Measurements from ENCODE around the gene ST7.

Gene ST7

GRCh38 chr7:117041822-117042221 lies 88.5 kb downstream of the ST7 start:
- TF ChIP-seq, protein P1, sequence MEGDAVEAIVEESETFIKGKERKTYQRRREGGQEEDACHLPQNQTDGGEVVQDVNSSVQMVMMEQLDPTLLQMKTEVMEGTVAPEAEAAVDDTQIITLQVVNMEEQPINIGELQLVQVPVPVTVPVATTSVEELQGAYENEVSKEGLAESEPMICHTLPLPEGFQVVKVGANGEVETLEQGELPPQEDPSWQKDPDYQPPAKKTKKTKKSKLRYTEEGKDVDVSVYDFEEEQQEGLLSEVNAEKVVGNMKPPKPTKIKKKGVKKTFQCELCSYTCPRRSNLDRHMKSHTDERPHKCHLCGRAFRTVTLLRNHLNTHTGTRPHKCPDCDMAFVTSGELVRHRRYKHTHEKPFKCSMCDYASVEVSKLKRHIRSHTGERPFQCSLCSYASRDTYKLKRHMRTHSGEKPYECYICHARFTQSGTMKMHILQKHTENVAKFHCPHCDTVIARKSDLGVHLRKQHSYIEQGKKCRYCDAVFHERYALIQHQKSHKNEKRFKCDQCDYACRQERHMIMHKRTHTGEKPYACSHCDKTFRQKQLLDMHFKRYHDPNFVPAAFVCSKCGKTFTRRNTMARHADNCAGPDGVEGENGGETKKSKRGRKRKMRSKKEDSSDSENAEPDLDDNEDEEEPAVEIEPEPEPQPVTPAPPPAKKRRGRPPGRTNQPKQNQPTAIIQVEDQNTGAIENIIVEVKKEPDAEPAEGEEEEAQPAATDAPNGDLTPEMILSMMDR (IDR thresholded peaks at IDR 0.05; ENCODE audit: low read depth, low read length): no peak
- H3K4me3 ChIP-seq (ENCODE audit: low read depth, low read length): no peak overlapping the region

DNA sequence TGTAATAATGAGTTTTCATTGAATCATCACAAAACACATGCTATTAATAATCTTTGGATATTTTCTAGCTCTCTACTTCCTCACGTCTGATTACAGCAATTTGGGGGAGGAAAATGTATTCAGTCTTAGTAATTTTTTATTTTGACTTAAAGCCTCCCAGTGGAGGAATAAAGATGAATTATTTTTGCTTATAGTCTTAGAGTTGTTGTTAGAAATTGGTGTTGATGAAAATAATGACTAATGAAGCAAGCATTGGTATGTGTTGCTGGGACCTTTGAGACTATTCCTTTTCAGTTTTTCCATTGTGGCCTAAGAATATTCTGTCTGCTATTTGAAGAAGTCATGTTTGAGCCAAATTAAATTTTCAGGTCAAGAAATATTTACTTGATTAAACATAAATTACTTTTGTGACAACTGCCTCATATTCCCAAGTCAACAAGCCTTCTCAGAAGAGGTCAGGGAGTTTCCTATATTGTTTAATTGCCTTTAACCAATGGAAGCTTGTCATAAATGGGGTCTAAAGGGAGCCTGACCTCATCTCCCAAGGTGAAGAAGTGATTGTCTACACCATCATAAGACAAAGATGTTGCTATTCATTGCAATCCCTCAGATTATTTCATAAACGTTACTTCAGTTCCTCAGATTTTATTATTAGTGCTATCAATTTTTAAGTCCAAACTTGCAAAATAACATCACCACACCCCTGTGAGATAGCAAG lies 90.0 kb downstream of the ST7 start:
- H3K4me3 ChIP-seq (ENCODE audit: low read depth, low read length): no peak overlapping the region
- TF ChIP-seq, protein P1 (IDR thresholded peaks at IDR 0.05; ENCODE audit: low read depth, low read length): no peak

GRCh38 chr7:117044664-117045063 lies 91.4 kb downstream of the ST7 start:
- no peak overlapping the region for H3K4me3 ChIP-seq (ENCODE audit: low read depth, low read length)
- TF ChIP-seq, protein P1 (IDR thresholded peaks at IDR 0.05; ENCODE audit: low read depth, low read length): no peak

DNA sequence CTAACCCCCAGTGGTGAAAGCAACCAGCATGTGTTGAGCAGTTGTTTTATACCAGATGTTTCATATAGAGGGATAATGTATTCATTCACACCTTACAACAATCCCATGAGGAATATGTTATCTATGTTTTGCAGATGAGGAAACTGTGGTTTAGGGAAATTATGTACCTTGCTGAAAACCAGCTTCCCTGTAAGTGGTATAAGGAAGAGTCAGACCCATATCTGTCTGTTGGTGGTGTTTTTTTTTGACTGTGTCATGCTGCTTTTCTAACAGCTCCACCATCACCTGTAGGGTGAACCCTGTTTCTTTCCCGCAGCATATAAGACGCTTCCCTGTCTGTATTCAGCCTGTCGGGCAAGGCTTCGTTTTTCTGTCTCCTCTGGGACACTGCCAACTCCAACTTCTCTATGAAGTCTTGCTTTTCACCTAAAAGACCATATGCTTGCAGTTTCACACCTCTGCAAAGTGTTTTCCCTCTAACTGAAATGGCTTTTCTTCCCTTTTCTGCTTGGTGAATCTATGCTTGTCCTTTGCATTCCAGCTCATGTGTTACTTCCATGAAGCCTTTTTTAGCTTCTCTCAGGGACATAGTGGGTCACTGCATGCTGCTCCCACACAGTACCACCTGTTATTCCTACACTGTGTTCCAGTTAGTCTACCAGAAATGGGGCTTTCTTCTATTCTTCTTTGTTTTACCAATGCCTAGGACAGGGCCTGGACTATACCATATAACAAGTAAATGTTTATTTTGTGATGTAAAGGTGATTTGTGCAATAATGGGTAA lies 92.8 kb downstream of the ST7 start:
- H3K4me3 ChIP-seq (ENCODE audit: low read depth, low read length): no peak overlapping the region
- TF ChIP-seq, protein P1 (IDR thresholded peaks at IDR 0.05; ENCODE audit: low read depth, low read length): no peak

- TF ChIP-seq, protein P1 (IDR thresholded peaks at IDR 0.05; ENCODE audit: low read depth, low read length): no peak
- no peak overlapping the region for H3K4me3 ChIP-seq (ENCODE audit: low read depth, low read length)
Measured at GRCh38 chr7:117047496-117047895, 94.2 kb downstream of the ST7 start.

- TF ChIP-seq, protein P1 (IDR thresholded peaks at IDR 0.05; ENCODE audit: low read depth, low read length): no peak
- H3K4me3 ChIP-seq (ENCODE audit: low read depth, low read length): no peak overlapping the region
Measured at GRCh38 chr7:117048114-117048866, 95.0 kb downstream of the ST7 start.
